NCI-H446 (cell line): ENCODE results near the gene PGBD1.
"Not testable (repeated sequence)": the region's sequence is repeated elsewhere in the genome, so short reads cannot be mapped to it uniquely, and the experiment has no call there.

Experiments
- DNase-seq, 2 experiments: peaks; one replicate each; lab custom pipeline; 2025; lab: John Stamatoyannopoulos, UW

The PGBD1 gene

GRCh38 chr6:28274888-28275287 lies 6.5 kb upstream of the PGBD1 start:
- DNase-seq: no peak

GRCh38 chr6:28277746-28278145 lies 3.6 kb upstream of the PGBD1 start:
- no peak for DNase-seq

- DNase-seq: no peak
Measured at GRCh38 chr6:28280595-28281287, 631 bp upstream of the PGBD1 start.

- no peak for DNase-seq
Measured at GRCh38 chr6:28282926-28283325, 1.6 kb downstream of the PGBD1 start.

- DNase-seq: no peak
Measured at GRCh38 chr6:28291573-28291972, 10.2 kb downstream of the PGBD1 start.

GRCh38 chr6:28295326-28295725 lies 14.0 kb downstream of the PGBD1 start:
- no peak for DNase-seq

GRCh38 chr6:28296520-28297060 lies 15.2 kb downstream of the PGBD1 start:
- DNase-seq: no peak

GRCh38 chr6:28303570-28303969 lies 22.2 kb downstream of the PGBD1 start:
- no peak for DNase-seq

- not testable (repeated sequence) for DNase-seq
Measured at GRCh38 chr6:28306363-28306762, 25.0 kb downstream of the PGBD1 start.

GRCh38 chr6:28311139-28311823 lies 29.9 kb downstream of the PGBD1 start:
- no peak for DNase-seq

GRCh38 chr6:28312939-28313338 lies 31.6 kb downstream of the PGBD1 start:
- DNase-seq: no peak

- no peak for DNase-seq
Measured at GRCh38 chr6:28315628-28316027, 34.3 kb downstream of the PGBD1 start.

GRCh38 chr6:28317866-28318265 lies 36.5 kb downstream of the PGBD1 start:
- not testable (repeated sequence) for DNase-seq

- DNase-seq: no peak
Measured at GRCh38 chr6:28322661-28323060, 41.3 kb downstream of the PGBD1 start.

- no peak for DNase-seq
Measured at GRCh38 chr6:28323813-28324424, 42.5 kb downstream of the PGBD1 start.

GRCh38 chr6:28326371-28326948 lies 45.1 kb downstream of the PGBD1 start:
- no peak for DNase-seq

GRCh38 chr6:28330041-28330440 lies 48.7 kb downstream of the PGBD1 start:
- DNase-seq: no peak

- DNase-seq: no peak
Measured at GRCh38 chr6:28333047-28333446, 51.7 kb downstream of the PGBD1 start.

- DNase-seq: no peak
Measured at GRCh38 chr6:28333599-28334018, 52.2 kb downstream of the PGBD1 start.

- DNase-seq: no peak
Measured at GRCh38 chr6:28334286-28335039, 53.1 kb downstream of the PGBD1 start.

- DNase-seq: no peak
Measured at GRCh38 chr6:28335040-28335563, 53.7 kb downstream of the PGBD1 start.
